LNCAP (cell line): ENCODE data around the gene BSDC1.

ENCODE experiments used
- TF ChIP-seq, protein P1 (sequence below): fragments of 450-650 bp; IDR thresholded peaks from 2 replicates; pipeline ENCODE4 v1.5.1; 2017; ENCODE audit warnings: mild to moderate bottlenecking

The BSDC1 gene, protein sequence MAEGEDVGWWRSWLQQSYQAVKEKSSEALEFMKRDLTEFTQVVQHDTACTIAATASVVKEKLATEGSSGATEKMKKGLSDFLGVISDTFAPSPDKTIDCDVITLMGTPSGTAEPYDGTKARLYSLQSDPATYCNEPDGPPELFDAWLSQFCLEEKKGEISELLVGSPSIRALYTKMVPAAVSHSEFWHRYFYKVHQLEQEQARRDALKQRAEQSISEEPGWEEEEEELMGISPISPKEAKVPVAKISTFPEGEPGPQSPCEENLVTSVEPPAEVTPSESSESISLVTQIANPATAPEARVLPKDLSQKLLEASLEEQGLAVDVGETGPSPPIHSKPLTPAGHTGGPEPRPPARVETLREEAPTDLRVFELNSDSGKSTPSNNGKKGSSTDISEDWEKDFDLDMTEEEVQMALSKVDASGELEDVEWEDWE

DNA sequence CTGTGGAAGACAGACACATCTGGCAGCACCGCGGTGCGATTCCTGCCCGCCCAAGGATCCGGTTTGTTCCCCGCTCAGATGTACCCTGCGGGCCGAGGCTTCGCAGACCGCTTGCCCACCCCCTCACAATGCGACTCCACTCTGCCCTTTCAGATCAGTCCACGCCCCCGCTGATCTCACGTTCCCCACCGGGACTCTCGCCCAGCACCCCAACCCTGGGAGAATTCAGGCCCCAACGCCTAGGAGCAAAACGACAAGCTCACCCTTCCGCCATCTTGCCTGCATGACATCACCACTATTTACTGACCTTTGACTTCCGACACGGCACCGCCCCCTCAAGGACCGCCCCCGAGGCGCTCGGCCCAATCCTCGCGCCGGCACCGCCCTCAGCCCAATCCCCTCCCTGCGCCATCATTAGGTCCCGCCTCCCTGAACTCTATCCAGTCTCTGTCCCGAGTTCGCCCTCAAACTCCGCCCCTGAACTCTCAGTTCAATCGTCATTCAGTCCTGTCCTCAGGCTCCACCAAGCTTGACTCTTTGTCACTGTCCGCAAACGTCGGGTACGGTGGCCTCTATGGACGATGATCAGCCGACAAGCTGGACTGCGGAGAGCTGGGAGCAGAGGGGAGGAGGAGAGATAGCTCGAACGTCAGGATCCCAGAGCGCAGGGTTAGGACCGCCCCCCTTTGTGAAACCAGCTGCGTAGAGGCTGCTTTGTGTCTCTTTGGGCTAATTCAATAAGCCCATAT is at the start of gene BSDC1:
TSS of gene BSDC1 (minus strand) at position 301 of the 749 bp plus-strand sequence. CDS start at position 274, 27 bp downstream.
- TF ChIP-seq, protein P1, sequence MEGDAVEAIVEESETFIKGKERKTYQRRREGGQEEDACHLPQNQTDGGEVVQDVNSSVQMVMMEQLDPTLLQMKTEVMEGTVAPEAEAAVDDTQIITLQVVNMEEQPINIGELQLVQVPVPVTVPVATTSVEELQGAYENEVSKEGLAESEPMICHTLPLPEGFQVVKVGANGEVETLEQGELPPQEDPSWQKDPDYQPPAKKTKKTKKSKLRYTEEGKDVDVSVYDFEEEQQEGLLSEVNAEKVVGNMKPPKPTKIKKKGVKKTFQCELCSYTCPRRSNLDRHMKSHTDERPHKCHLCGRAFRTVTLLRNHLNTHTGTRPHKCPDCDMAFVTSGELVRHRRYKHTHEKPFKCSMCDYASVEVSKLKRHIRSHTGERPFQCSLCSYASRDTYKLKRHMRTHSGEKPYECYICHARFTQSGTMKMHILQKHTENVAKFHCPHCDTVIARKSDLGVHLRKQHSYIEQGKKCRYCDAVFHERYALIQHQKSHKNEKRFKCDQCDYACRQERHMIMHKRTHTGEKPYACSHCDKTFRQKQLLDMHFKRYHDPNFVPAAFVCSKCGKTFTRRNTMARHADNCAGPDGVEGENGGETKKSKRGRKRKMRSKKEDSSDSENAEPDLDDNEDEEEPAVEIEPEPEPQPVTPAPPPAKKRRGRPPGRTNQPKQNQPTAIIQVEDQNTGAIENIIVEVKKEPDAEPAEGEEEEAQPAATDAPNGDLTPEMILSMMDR = no peak

DNA sequence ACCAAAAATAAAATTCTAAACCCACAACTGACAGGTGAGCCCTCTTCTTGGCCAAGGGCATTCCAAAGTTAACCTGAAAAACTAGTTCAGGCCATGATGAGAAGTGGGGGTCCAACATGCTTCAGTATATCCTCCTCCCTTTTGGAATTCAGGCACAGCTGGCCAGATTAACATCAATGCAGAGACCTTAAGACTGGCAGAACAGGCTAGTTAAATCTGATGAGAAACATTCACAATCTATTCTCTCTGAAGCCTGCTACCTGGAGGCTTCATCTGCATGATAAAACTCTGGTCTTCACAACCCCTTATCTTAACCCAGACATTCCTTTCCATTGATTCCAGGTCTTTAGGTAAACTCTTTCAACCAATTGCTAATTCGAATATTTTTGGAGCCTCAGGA is 43.9 kb upstream of the BSDC1 start:
- TF ChIP-seq, protein P1 = no peak

DNA sequence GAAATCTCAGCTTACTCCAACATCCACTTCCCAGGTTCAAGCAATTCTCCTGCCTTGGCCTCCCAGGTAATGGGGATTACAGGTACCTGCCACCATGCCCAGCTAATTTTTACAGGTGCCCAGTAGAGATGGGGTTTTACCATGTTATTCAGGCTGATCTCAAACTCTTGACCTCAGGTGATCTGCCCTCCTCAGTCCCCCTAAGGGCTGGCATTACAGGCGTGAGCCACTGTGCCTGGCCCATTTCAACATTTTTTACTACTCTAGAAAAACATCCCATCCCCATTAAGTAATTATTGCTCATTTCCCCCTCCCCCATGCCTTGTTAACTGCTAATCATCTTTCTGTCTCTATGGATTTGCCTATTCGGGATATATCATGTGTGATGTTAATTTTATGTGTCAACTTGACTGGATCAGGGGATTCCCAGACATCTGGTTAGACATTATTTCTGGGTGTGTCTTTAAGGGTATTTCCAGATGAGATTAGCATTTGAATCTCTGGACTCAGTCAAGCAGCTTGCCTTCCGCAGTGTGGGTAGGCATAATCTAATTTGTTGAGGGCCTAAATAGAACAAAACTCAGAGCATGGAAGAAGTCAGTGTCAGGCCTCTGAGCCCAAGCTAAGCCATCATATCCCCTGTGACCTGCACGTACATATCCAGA is 37.6 kb upstream of the BSDC1 start:
- TF ChIP-seq, protein P1 = no peak

DNA sequence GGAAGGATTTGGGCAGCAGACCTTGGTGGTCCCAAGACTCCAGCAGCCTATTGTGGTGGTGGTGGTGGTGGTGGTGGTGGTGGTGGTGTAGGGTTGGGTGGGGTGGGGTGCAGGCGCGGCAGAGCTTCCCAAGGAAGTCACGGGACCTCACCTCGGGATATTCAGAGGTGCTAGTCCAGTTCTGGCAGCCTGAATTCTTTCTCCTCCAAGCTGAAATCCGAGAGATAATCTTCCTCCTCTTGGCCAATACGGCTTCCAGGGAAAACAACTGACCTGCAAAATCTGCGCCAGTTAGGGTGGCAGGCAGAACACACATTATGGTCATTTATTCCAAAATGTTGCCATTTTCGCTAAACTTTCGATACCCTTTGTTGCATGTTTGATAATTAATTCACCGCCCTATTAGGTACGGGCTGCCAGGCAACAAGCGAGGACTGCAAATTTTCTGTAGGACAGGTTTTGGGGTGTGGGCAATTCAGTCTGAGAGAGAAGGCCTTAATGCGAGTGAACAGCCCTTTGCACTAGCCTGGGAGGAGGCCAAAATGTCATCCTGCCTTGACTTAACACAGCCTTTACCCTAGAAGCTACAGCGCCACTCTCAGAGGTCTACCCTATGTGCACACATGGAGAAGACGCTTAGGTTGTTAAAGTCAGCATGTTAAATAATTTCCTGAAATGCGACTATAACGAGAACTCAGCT is 33.2 kb upstream of the BSDC1 start:
- TF ChIP-seq, protein P1 = no peak

DNA sequence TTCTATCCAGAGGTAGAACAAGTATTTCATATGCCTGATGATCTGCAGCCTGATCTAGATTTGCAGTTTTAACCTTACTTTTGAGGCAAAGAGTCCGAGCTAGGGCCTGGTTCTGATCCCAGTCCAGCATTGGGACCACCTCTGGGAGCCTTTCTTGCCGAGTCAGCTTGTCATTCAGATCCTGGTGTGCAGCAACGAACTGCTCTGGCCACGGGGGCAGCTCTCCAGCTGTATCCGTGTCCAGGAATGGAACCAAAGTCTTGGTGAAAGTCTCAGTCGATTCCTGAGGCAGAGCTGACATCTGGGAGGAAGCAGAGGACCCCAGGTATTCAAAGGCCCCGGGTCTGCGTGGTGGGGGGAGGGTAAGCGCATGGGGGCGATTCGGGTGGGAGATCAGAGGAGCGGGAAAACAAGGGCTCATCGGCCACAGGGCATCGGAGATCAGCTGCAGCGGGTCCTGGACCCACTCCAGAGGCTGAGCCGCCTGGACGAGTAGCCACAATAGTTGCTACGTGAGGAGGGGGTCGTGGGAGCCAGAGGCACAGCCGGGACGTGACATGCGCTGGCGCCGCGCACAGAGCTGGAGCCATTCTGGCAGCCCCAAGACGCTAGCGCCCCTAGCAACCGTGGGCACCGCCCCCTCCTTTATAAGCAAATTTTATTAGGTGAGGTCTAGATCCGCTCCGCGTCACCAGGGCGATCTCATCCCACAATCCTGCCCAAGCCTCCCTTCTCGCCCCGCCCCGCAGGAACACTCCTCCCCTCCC is 32.4 kb upstream of the BSDC1 start:
- TF ChIP-seq, protein P1 = no peak

DNA sequence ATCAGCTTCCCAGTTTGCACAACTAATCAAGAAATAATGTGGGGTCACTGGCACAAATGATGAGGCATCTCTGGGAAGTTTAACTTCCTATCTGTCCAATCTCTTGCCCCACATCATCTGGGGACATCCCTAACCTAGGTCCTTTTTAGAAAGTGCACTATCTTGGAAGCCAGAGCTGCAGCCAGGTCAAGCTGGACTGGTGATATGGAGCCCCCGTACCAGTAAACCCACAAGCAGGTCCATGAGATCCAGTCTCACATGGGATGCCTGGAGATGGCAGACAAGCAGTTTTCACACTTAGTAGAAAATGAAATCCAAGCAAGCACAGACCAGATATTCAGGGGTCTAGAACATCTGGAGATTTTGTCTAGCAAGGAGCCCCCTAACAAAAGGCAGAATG is 27.5 kb upstream of the BSDC1 start:
- TF ChIP-seq, protein P1 = no peak
